Activated CD8-positive, alpha-beta T cell treated with anti-CD3 and anti-CD28 coated beads for 36 hours (primary cell): ENCODE results near the gene CABP5. TPM values are rescaled to one million over a fixed set of nuclear protein-coding genes. Genes with fewer than 3 reads are reported as not detected.

ENCODE experiments used
- ATAC-seq: fragments of 200-7000 bp; cut with Tn5 transposase; one replicate; pipeline ENCODE4 v1.10.0; 2021; ENCODE audit warnings: mild to moderate bottlenecking, moderate library complexity
- CTCF ChIA-PET: fragments of 350-600 bp; sonication (Branson Sonifier 250); formaldehyde crosslinking; loops from one replicate; lab custom pipeline; 2021; ENCODE audit warnings: antibody characterized with exemption; lab: Charles Lee
- POLR2A ChIA-PET: fragments of 350-600 bp; sonication (Branson Sonifier 250); formaldehyde crosslinking; loops from one replicate; lab custom pipeline; 2021; ENCODE audit warnings: antibody characterized with exemption; lab: Charles Lee
- DNase-seq: peaks from one replicate; pipeline ENCODE4 v3.0.0-alpha.2; 2020
- H3K27ac Mint-ChIP-seq: one replicate; pipeline ENCODE4 v1.8.0; 2021; ENCODE audit warnings: mild to moderate bottlenecking, mixed read lengths
- H3K27me3 Mint-ChIP-seq: one replicate; pipeline ENCODE4 v1.8.0; 2021; ENCODE audit warnings: mixed read lengths
- H3K36me3 Mint-ChIP-seq: one replicate; pipeline ENCODE4 v1.8.0; 2021; ENCODE audit warnings: low read depth, mixed read lengths
- H3K4me1 Mint-ChIP-seq: one replicate; pipeline ENCODE4 v1.8.0; 2021; ENCODE audit warnings: low read depth, mixed read lengths
- H3K4me3 Mint-ChIP-seq: one replicate; pipeline ENCODE4 v1.8.0; 2021; ENCODE audit warnings: mild to moderate bottlenecking, moderate library complexity, mixed read lengths
- H3K9me3 Mint-ChIP-seq: one replicate; pipeline ENCODE4 v1.8.0; 2021; ENCODE audit warnings: mixed read lengths
- CTCF ChIP-seq: fragments of 200-600 bp; IDR thresholded peaks from one replicate; pipeline ENCODE4 v1.8.0; 2022; ENCODE audit warnings: antibody characterized with exemption, mild to moderate bottlenecking
- intact Hi-C: fragments of 100-400 bp; cut with micrococcal nuclease; formaldehyde crosslinking; loops from one replicate; pipeline ENCODE4 v1.10.0; 2022
- total RNA-seq, 2 experiments: library from RNA; stranded (reverse); gene quantifications; one replicate each; pipeline ENCODE4 v1.2.3, GENCODE V29; 2021

The CABP5 gene
- total RNA-seq, 2 experiments from 2014 or later = not detected

- H3K9me3 Mint-ChIP-seq = no peaks in the 10 kb centered on the region
Observed at GRCh38 chr19:47998800-47999199, 45.1 kb downstream of the CABP5 start.

GRCh38 chr19:47996230-47996727 is 47.6 kb downstream of the CABP5 start:
- DNase-seq (no peak), ATAC-seq (no peak)
- intact Hi-C loops = no loop called here
- no peak for TF ChIP-seq CTCF
- Mint-ChIP-seq H3K9me3 (no peaks in the 10 kb centered on the region), H3K4me1 (no peaks in the 10 kb centered on the region), H3K4me3 (no peak overlapping the region), H3K27me3 (peaks cover 19% of the 10 kb centered on the region), H3K27ac (no peak overlapping the region), H3K36me3 (no peaks in the 10 kb centered on the region)
- ChIA-PET POLR2A (no interaction called here), CTCF (no interaction called here)

More at GRCh38 chr19:47998800-47999199, 45.1 kb downstream of the CABP5 start:
- Mint-ChIP-seq H3K36me3 (no peaks in the 10 kb centered on the region), H3K4me1 (no peaks in the 10 kb centered on the region), H3K27ac (no peak overlapping the region), H3K4me3 (no peak overlapping the region), H3K27me3 (peaks cover 16% of the 10 kb centered on the region)
- no peak for DNase-seq
- ChIA-PET CTCF (no interaction called here), POLR2A (no interaction called here)
- TF ChIP-seq CTCF = no peak
- intact Hi-C loops = no loop called here
- no peak for ATAC-seq

GRCh38 chr19:47994209-47994802 is 49.6 kb downstream of the CABP5 start, which contains the start of gene ELSPBP1:
ELSPBP1 (plus strand) TSS chr19:47994632; CDS start chr19:48008668, 14,036 bp downstream.
- intact Hi-C loops = no loop called here
- ChIA-PET POLR2A (no interaction called here), CTCF (interaction anchor here (0.9 kb wide), 1 partner anchor 130 kb away, joined by 3 read pairs; no protein-coding TSS in a partner anchor)
- no peak for DNase-seq
- Mint-ChIP-seq H3K4me1 (no peaks in the 10 kb centered on the region), H3K9me3 (no peaks in the 10 kb centered on the region), H3K27ac (no peak within 1 kb of the TSS), H3K36me3 (no peaks in the 10 kb centered on the region), H3K27me3 (peaks cover 26% of the 10 kb centered on the region), H3K4me3 (no peak within 1 kb of the TSS)
- ATAC-seq = no peak
- TF ChIP-seq CTCF = no peak

GRCh38 chr19:47992070-47992469 is 51.8 kb downstream of the CABP5 start, which contains the start of gene BSPH1:
BSPH1 (minus strand) TSS chr19:47992170; CDS start chr19:47992081, 89 bp downstream.
- Mint-ChIP-seq H3K9me3 (no peaks in the 10 kb centered on the region), H3K4me1 (no peaks in the 10 kb centered on the region), H3K27ac (no peak within 1 kb of the TSS), H3K36me3 (no peaks in the 10 kb centered on the region), H3K4me3 (no peak within 1 kb of the TSS), H3K27me3 (peaks cover 26% of the 10 kb centered on the region)
- CTCF ChIA-PET = no interaction called here
- TF ChIP-seq CTCF = no peak
- ATAC-seq (no peak), DNase-seq (no peak)
- intact Hi-C loops = no loop called here
- POLR2A ChIA-PET = no interaction called here

- Mint-ChIP-seq H3K4me3 (no peak overlapping the region), H3K9me3 (no peaks in the 10 kb centered on the region), H3K27me3 (peaks cover 21% of the 10 kb centered on the region), H3K27ac (no peak overlapping the region), H3K4me1 (no peaks in the 10 kb centered on the region), H3K36me3 (no peaks in the 10 kb centered on the region)
- ATAC-seq (no peak), DNase-seq (no peak)
- CTCF ChIA-PET = no interaction called here
- POLR2A ChIA-PET = no interaction called here
- intact Hi-C loops = no loop called here
- no peak for TF ChIP-seq CTCF
Observed at GRCh38 chr19:47991191-47991808, 52.6 kb downstream of the CABP5 start.
